GM12892 (cell line): ENCODE results near the gene NOXRED1.

Experiments used
- POLR2A ChIP-seq: IDR thresholded peaks from 2 replicates; pipeline ENCODE4 v1.6.1; 2011; ENCODE audit warnings: low read depth, low read length, control low read depth
- POLR2AphosphoS5 ChIP-seq: IDR thresholded peaks from 2 replicates; pipeline ENCODE4 v1.6.1; 2011; ENCODE audit warnings: low read depth, low read length, control low read depth

DNA sequence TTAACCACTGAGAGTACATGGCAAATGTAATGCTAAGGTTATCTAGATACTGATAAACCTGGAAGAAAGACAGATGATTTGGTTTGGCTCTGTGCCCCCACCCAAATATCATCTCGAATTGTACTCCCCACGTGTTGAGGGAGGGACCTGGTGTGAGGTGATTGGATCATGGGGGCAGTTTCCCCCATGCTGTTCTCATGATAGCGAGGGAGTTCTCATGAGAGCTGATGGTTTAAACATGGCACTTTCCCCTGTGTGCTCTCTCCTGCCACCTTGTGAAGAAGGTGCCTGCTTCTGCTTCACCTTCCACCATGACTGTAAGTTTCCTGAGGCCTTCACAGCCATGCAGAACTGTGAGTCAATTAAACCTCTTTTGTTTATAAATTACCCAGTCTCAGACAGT, 14.2 kb downstream of the NOXRED1 start:
- TF ChIP-seq POLR2AphosphoS5 (no peak), POLR2A (no peak)
